H1 (cell line): ENCODE measurements around the gene MAPK8.

Source experiments
- ATF3 ChIP-seq: IDR thresholded peaks from 2 replicates; pipeline ENCODE4 v1.6.1; 2011; ENCODE audit warnings: low read depth, mild to moderate bottlenecking, low read length; ENCODE audit not compliant: insufficient read depth
- CBX8 ChIP-seq: fragments of 300-800, 300-1000 bp; sonication (generic); IDR thresholded peaks from 2 replicates; pipeline ENCODE4 v1.7.1; 2016; ENCODE audit warnings: low read depth, low read length, borderline replicate concordance
- CEBPB ChIP-seq: IDR thresholded peaks from 2 replicates; pipeline ENCODE4 v1.6.1; 2012; ENCODE audit warnings: low read depth, low read length
- CTCF ChIP-seq, 3 experiments: IDR thresholded peaks; 1 replicate in 2 of 3; 2 replicates in 1 of 3; pipeline versions ENCODE4 v1.5.1 to v1.6.1; 2011; ENCODE audit warnings: low read length in 3 of 3, mild to moderate bottlenecking in 3 of 3, inconsistent platforms in 2 of 3, low read depth in 1 of 3, moderate library complexity in 1 of 3; ENCODE audit not compliant: insufficient read depth in 1 of 3; ENCODE audit errors: control extremely low read depth in 1 of 3
- POLR2A ChIP-seq, 2 experiments: IDR thresholded peaks; 1 replicate in 1 of 2; 2 replicates in 1 of 2; pipeline ENCODE4 v1.6.1; 2011; ENCODE audit warnings: low read depth in 2 of 2, low read length in 2 of 2, mild to moderate bottlenecking in 2 of 2; ENCODE audit errors: control extremely low read depth in 1 of 2
- POLR2AphosphoS5 ChIP-seq: IDR thresholded peaks from 2 replicates; pipeline ENCODE4 v1.6.1; 2011; ENCODE audit warnings: low read depth, low read length
- RAD21 ChIP-seq, 2 experiments: IDR thresholded peaks in 1 of 2; conservative IDR thresholded peaks in 1 of 2; 2 replicates each; pipeline ENCODE4 v1.6.1; 2011; ENCODE audit warnings: low read depth in 2 of 2, low read length in 2 of 2, improper control_type of control experiment in 1 of 2, inconsistent platforms in 1 of 2, mild to moderate bottlenecking in 1 of 2, moderate library complexity in 1 of 2
- RFX5 ChIP-seq: IDR thresholded peaks from 2 replicates; pipeline ENCODE4 v1.6.1; 2011; ENCODE audit warnings: low read depth, low read length, improper control_type of control experiment, borderline replicate concordance
- SIN3A ChIP-seq, 2 experiments: IDR thresholded peaks in 1 of 2; conservative IDR thresholded peaks in 1 of 2; 2 replicates each; pipeline ENCODE4 v1.6.1; 2011 to 2012; ENCODE audit warnings: low read length in 2 of 2, improper control_type of control experiment in 1 of 2, low read depth in 1 of 2, mild to moderate bottlenecking in 1 of 2
- TAF1 ChIP-seq: IDR thresholded peaks from 2 replicates; pipeline ENCODE4 v1.6.1; 2011; ENCODE audit warnings: mild to moderate bottlenecking, low read depth, low read length
- YY1 ChIP-seq: IDR thresholded peaks from 2 replicates; pipeline ENCODE4 v1.6.1; 2011; ENCODE audit warnings: low read depth, mild to moderate bottlenecking, low read length

- TF ChIP-seq CTCF (IDR thresholded peaks at IDR 0.05; ENCODE audit: control extremely low read depth in 1 of 3, insufficient read depth in 1 of 3, low read depth in 1 of 3, low read length in 3 of 3) = no peak
- no peak for TF ChIP-seq RFX5
- TF ChIP-seq POLR2A (IDR thresholded peaks at IDR 0.05; ENCODE audit: control extremely low read depth in 1 of 2, low read depth in 2 of 2, low read length in 2 of 2) = no peak
- TF ChIP-seq ATF3 = no peak
- TF ChIP-seq YY1 = no peak
- TF ChIP-seq RAD21 (IDR thresholded peaks at IDR 0.05 in 1 of 2, conservative IDR thresholded peaks at IDR 0.05 in 1 of 2; ENCODE audit: low read depth in 2 of 2, low read length in 2 of 2) = no peak
- no peak for TF ChIP-seq CEBPB
- no peak for TF ChIP-seq POLR2AphosphoS5
- no peak for TF ChIP-seq SIN3A (conservative IDR thresholded peaks at IDR 0.05 in 1 of 2, IDR thresholded peaks at IDR 0.05 in 1 of 2; ENCODE audit: low read depth in 1 of 2, low read length in 2 of 2)
- TF ChIP-seq CBX8 = no peak
- no peak for TF ChIP-seq TAF1
Observed at GRCh38 chr10:48478980-48479811, 172.7 kb downstream of the MAPK8 start.
